ENCODE results near the gene GOLGA3. TPM values are rescaled to one million over a fixed set of nuclear protein-coding genes. Genes with fewer than 3 reads are reported as not detected.

Gene GOLGA3
- total and polyA plus RNA-seq, 4 donors: 5.0 to 43.0 (median 15.8) TPM

GRCh38 chr12:132788375-132789098 lies 40.1 kb downstream of the GOLGA3 start (continued):
- no peak for TF ChIP-seq CTCF (IDR thresholded peaks at IDR 0.05; ENCODE audit: low read depth, low read length, missing input control)

DNA sequence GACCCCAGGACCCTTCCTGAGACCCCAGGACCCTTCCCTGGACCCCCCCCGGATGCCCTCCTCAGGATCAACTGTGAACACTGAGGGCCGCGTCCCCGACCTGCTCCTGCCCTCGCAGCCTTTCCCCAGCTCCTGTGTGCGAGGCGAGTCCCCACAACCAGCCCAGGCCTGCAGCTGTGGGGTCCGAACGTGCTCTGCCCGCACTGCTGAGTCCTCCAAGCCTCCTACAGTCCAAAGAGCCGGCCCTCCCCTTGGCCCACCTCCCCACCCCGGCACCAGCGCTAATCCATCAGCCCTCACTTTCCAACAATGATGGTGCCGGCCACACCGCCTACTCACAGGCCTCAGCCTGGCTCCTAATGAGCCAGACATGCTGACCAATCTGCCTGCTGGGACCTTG lies 40.8 kb downstream of the GOLGA3 start:
- WGBS: 96% methylated on average over 15 of the region's 15 CpGs
- Histone ChIP-seq H3K36me3 (ENCODE audit: control insufficient read depth in 4 of 4, insufficient read depth in 3 of 4, low read depth in 1 of 4, low read length in 3 of 4) (peaks cover 19 to 67% (median 37%) of the 10 kb centered on the region in 4 donors), H3K9ac (ENCODE audit: low read depth in 1 of 2, low read length in 2 of 2) (no peak overlapping the region), H3K27ac (ENCODE audit: low read depth in 1 of 2, low read length in 2 of 2) (no peak overlapping the region), H3K9me3 (ENCODE audit: control insufficient read depth in 4 of 4, low read length in 3 of 4) (no peaks in the 10 kb centered on the region), H3K4me3 (ENCODE audit: low read depth in 1 of 3, low read length in 3 of 3) (no peak overlapping the region), H3K4me1 (ENCODE audit: control insufficient read depth in 4 of 4, insufficient read depth in 4 of 4, low read length in 3 of 4) (no peaks in the 10 kb centered on the region), H3K27me3 (ENCODE audit: control insufficient read depth in 4 of 4, insufficient read depth in 4 of 4, low read length in 3 of 4) (no peaks in the 10 kb centered on the region)
- TF ChIP-seq, protein P1, sequence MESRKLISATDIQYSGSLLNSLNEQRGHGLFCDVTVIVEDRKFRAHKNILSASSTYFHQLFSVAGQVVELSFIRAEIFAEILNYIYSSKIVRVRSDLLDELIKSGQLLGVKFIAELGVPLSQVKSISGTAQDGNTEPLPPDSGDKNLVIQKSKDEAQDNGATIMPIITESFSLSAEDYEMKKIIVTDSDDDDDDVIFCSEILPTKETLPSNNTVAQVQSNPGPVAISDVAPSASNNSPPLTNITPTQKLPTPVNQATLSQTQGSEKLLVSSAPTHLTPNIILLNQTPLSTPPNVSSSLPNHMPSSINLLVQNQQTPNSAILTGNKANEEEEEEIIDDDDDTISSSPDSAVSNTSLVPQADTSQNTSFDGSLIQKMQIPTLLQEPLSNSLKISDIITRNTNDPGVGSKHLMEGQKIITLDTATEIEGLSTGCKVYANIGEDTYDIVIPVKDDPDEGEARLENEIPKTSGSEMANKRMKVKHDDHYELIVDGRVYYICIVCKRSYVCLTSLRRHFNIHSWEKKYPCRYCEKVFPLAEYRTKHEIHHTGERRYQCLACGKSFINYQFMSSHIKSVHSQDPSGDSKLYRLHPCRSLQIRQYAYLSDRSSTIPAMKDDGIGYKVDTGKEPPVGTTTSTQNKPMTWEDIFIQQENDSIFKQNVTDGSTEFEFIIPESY (IDR thresholded peaks at IDR 0.05): no peak
- TF ChIP-seq, protein P2, sequence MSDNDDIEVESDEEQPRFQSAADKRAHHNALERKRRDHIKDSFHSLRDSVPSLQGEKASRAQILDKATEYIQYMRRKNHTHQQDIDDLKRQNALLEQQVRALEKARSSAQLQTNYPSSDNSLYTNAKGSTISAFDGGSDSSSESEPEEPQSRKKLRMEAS (IDR thresholded peaks at IDR 0.05): no peak
- DNase-seq (ENCODE audit: low spot score): no peak

DNA sequence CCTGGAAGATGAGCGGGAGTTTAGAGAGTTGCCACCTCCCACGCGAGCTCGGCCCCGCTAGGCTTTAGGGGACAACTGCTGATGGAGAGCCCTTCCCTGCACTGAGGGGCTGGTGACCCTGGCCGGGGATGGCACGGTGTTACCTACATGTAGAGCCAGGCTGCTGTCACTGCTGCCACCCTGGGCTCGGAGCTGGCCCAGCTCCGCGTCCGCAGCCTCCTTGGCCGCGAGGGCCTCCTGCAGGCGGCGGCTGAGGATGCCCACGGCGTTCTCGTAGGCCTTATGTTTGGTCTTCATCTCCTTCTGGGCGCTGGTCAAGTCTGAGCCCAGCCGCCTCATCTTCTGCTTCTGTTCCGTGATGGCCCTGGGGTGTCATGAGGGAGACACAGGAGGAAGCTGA lies 42.5 kb downstream of the GOLGA3 start:
- Histone ChIP-seq H3K4me3 (ENCODE audit: low read depth in 1 of 3, low read length in 3 of 3) (no peak overlapping the region), H3K27me3 (ENCODE audit: control insufficient read depth in 4 of 4, insufficient read depth in 4 of 4, low read length in 3 of 4) (no peaks in the 10 kb centered on the region), H3K27ac (ENCODE audit: low read depth in 1 of 2, low read length in 2 of 2) (no peak overlapping the region), H3K9ac (ENCODE audit: low read depth in 1 of 2, low read length in 2 of 2) (no peak overlapping the region), H3K9me3 (ENCODE audit: control insufficient read depth in 4 of 4, low read length in 3 of 4) (no peaks in the 10 kb centered on the region), H3K36me3 (ENCODE audit: control insufficient read depth in 4 of 4, insufficient read depth in 3 of 4, low read depth in 1 of 4, low read length in 3 of 4) (peaks cover 17 to 71% (median 39%) of the 10 kb centered on the region in 4 donors), H3K4me1 (ENCODE audit: control insufficient read depth in 4 of 4, insufficient read depth in 4 of 4, low read length in 3 of 4) (no peaks in the 10 kb centered on the region)
- 97% methylated on average over 21 of the region's 21 CpGs for WGBS
- TF ChIP-seq, protein P1 (IDR thresholded peaks at IDR 0.05): no peak
- TF ChIP-seq RXRA (IDR thresholded peaks at IDR 0.05) (no peak), JUND (IDR thresholded peaks at IDR 0.05) (no peak), GABPA (IDR thresholded peaks at IDR 0.05 in 1 of 2, conservative IDR thresholded peaks at IDR 0.05 in 1 of 2) (no peak), NR2F2 (IDR thresholded peaks at IDR 0.05) (no peak), YY1 (IDR thresholded peaks at IDR 0.05) (no peak), TAF1 (conservative IDR thresholded peaks at IDR 0.05) (no peak), ATF3 (IDR thresholded peaks at IDR 0.05) (no peak), EGR1 (IDR thresholded peaks at IDR 0.05; ENCODE audit: low read depth in 2 of 2) (no peak), CTCF (IDR thresholded peaks at IDR 0.05; ENCODE audit: low read depth, low read length, missing input control) (no peak), HNF4A (conservative IDR thresholded peaks at IDR 0.05) (no peak), REST (IDR thresholded peaks at IDR 0.05) (no peak)
- DNase-seq (ENCODE audit: low spot score): no peak
